Measurements from ENCODE around the gene TENT4A.

TENT4A gene

DNA sequence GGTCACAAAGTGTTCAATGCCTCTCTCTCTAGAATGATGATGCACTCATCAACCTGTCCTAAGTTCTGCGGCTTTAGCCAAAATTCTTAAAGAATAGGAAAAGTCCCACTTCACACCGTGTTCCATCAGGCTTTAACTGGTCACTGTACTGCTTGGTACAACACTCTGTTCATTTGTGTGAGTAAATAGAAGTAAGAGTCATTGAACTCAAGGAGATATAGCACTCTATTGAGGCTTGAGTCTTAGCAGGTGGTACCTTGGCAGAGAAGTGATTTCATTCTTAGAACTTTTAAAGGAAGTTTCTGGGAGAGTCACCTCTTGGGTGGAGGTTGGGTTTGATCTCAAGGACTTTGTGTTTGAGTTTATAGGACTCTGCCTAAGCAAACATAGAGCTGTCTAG lies 92.6 kb downstream of the TENT4A start:
- TF ChIP-seq, protein P1, sequence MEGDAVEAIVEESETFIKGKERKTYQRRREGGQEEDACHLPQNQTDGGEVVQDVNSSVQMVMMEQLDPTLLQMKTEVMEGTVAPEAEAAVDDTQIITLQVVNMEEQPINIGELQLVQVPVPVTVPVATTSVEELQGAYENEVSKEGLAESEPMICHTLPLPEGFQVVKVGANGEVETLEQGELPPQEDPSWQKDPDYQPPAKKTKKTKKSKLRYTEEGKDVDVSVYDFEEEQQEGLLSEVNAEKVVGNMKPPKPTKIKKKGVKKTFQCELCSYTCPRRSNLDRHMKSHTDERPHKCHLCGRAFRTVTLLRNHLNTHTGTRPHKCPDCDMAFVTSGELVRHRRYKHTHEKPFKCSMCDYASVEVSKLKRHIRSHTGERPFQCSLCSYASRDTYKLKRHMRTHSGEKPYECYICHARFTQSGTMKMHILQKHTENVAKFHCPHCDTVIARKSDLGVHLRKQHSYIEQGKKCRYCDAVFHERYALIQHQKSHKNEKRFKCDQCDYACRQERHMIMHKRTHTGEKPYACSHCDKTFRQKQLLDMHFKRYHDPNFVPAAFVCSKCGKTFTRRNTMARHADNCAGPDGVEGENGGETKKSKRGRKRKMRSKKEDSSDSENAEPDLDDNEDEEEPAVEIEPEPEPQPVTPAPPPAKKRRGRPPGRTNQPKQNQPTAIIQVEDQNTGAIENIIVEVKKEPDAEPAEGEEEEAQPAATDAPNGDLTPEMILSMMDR (IDR thresholded peaks at IDR 0.05) = no peak

Data from LNCAP (cell line).